Transverse colon (tissue), 4 donors: ENCODE data around the gene PLA2G4E.

Experiments used
- POLR2A ChIP-seq: fragments of 450-650 bp; IDR thresholded peaks from one replicate; pipeline ENCODE4 v1.6.1; 2016; ENCODE audit warnings: antibody characterized with exemption, mild to moderate bottlenecking, moderate library complexity
- POLR2AphosphoS5 ChIP-seq, 3 donors: sonication (generic); formaldehyde crosslinking; IDR thresholded peaks; one replicate each; pipeline ENCODE4 v1.6.1; 2016; ENCODE audit warnings: antibody characterized with exemption in 3 of 3
- TF ChIP-seq, protein P1 (sequence below), 5 experiments: fragments of 200-600 bp in 3 of 5; fragments of 450-650 bp in 2 of 5; sonication (generic) in 3 of 5; IDR thresholded peaks; 1 replicate in 2 of 5; 2 replicates in 3 of 5; pipeline ENCODE4 v1.5.1; 2016 to 2017; ENCODE audit warnings: antibody characterized with exemption in 5 of 5, inconsistent platforms in 3 of 5, mild to moderate bottlenecking in 2 of 5, moderate library complexity in 1 of 5

DNA sequence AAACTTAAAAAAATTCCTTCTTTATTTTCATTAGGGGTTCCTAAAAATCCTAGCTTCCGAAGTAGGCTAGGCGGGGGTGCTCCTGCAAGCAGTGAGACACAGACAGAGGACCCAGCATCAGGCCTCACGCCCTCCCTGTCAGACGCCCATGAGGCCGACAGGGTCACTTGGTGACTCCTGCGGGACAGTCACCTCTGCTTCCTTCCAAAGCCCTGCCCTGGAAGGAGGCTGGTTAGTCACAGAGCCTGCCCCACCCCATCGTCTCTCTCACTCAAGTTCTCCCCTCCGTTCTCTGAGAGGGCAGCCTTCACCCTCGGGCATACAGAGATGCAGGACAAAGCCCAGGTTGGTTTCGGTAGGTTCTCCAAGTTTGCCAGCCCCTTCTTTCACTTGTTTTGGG, 87.1 kb downstream of the PLA2G4E start:
- TF ChIP-seq, protein P1, sequence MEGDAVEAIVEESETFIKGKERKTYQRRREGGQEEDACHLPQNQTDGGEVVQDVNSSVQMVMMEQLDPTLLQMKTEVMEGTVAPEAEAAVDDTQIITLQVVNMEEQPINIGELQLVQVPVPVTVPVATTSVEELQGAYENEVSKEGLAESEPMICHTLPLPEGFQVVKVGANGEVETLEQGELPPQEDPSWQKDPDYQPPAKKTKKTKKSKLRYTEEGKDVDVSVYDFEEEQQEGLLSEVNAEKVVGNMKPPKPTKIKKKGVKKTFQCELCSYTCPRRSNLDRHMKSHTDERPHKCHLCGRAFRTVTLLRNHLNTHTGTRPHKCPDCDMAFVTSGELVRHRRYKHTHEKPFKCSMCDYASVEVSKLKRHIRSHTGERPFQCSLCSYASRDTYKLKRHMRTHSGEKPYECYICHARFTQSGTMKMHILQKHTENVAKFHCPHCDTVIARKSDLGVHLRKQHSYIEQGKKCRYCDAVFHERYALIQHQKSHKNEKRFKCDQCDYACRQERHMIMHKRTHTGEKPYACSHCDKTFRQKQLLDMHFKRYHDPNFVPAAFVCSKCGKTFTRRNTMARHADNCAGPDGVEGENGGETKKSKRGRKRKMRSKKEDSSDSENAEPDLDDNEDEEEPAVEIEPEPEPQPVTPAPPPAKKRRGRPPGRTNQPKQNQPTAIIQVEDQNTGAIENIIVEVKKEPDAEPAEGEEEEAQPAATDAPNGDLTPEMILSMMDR (IDR thresholded peaks at IDR 0.05), result no peak
- TF ChIP-seq POLR2A (no peak), POLR2AphosphoS5 (IDR thresholded peaks at IDR 0.05) (no peak)
